ENCODE measurements around the gene PROSER2. TPM values are rescaled to one million over a fixed set of nuclear protein-coding genes. Genes with fewer than 3 reads are reported as not detected.

Gene PROSER2
- total RNA-seq, 1 experiment from 2014 or later = 10.6 TPM

DNA sequence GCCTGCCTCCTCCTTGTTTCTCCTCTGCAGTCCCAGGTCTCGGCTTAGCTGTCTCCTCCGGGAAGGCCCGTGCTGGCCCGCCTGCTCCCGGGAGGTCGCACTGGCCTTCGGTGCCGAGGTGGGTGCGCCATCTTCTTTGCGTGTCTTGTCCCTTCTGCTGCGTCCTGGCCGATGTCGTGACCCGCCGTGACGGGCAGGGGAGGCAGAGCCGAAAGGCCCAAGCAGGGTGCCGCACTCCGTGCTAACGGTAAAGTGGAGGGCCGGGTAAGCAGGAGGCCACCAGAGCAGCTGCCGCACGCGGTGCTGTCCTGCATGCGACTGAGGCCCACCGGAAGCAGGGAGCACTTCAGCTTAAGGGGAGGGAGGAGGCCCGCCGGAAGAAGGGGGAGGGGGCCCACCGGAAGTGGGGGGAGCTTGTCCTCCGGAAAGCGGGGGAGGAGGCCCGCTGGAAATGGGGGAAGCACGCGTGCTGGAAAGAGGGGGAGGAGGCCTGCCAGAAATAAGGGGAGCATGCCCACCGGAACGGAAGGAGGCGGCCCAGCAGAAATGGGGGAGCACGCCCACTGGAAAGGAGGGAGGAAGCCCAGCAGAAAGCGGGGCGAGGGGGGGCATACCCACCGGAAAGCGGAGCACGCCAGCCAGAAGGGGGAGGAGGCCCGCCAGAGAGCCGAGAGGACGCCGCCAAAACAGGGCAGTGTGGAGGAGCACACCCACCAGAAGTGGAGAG lies 71.4 kb downstream of the PROSER2 start:
- Histone ChIP-seq H3K27me3 (ENCODE audit: insufficient read depth, low read length) (no peaks in the 10 kb centered on the region), H3K56ac (ENCODE audit: insufficient read length, low read depth, low read length) (no peak overlapping the region), H2BK12ac (ENCODE audit: insufficient read length, low read depth, low read length) (no peak overlapping the region), H3K23me2 (ENCODE audit: insufficient read length, low read depth, low read length, poor library complexity, severe bottlenecking) (no peaks in the 10 kb centered on the region), H4K5ac (ENCODE audit: insufficient read length, low read depth, low read length) (no peak overlapping the region), H3K23ac (ENCODE audit: insufficient read length, low read depth, low read length) (no peak overlapping the region), H3K4me1 (ENCODE audit: insufficient read depth, low read length) (no peaks in the 10 kb centered on the region), H3K18ac (ENCODE audit: insufficient read length, low read depth, low read length) (no peak overlapping the region), H2AK5ac (ENCODE audit: insufficient read length, low read length) (no peak overlapping the region), H3K14ac (ENCODE audit: insufficient read depth, low read length) (no peak overlapping the region), H2AFZ (ENCODE audit: low read length) (no peak overlapping the region), H2BK15ac (ENCODE audit: low read depth, low read length) (no peak overlapping the region), H3T11ph (ENCODE audit: low read length) (no peak overlapping the region), H4K91ac (ENCODE audit: insufficient read length, low read depth, low read length) (no peak overlapping the region), H2BK120ac (ENCODE audit: low read depth, low read length, poor library complexity, severe bottlenecking) (no peak overlapping the region), H3K4me2 (ENCODE audit: insufficient read depth, insufficient read length, low read length) (no peak overlapping the region), H3K9me3 (ENCODE audit: control insufficient read depth, low read depth, low read length) (no peaks in the 10 kb centered on the region), H3K79me1 (ENCODE audit: insufficient read depth, low read depth, low read length, poor library complexity, severe bottlenecking) (no peaks in the 10 kb centered on the region), H2BK5ac (ENCODE audit: insufficient read length, low read length) (no peak overlapping the region), H3K27ac (ENCODE audit: insufficient read length, low read depth, low read length) (no peak overlapping the region), H3K79me2 (ENCODE audit: insufficient read depth, low read length) (no peaks in the 10 kb centered on the region), H3K9ac (ENCODE audit: extremely low read depth, insufficient read length, low read length) (no peak overlapping the region), H2BK20ac (ENCODE audit: low read depth, low read length, poor library complexity, severe bottlenecking) (no peak overlapping the region), H4K20me1 (ENCODE audit: control insufficient read depth, insufficient read depth, insufficient read length) (no peaks in the 10 kb centered on the region), H3K4ac (ENCODE audit: low read depth, low read length) (no peak overlapping the region), H4K8ac (replicated peaks; ENCODE audit: insufficient read length, low read depth, low read length) (no peak overlapping the region)
- WGBS (ENCODE audit: extremely low coverage, insufficient read length, low lambda C conversion rate) = no CpG with 5 or more reads among the region's 47 CpGs
- no peak overlapping the region for H3K27ac Mint-ChIP-seq
- peaks cover 0 to 10% of the 10 kb centered on the region in 2 experiments for H3K4me1 Mint-ChIP-seq
- TF ChIP-seq, protein P1, sequence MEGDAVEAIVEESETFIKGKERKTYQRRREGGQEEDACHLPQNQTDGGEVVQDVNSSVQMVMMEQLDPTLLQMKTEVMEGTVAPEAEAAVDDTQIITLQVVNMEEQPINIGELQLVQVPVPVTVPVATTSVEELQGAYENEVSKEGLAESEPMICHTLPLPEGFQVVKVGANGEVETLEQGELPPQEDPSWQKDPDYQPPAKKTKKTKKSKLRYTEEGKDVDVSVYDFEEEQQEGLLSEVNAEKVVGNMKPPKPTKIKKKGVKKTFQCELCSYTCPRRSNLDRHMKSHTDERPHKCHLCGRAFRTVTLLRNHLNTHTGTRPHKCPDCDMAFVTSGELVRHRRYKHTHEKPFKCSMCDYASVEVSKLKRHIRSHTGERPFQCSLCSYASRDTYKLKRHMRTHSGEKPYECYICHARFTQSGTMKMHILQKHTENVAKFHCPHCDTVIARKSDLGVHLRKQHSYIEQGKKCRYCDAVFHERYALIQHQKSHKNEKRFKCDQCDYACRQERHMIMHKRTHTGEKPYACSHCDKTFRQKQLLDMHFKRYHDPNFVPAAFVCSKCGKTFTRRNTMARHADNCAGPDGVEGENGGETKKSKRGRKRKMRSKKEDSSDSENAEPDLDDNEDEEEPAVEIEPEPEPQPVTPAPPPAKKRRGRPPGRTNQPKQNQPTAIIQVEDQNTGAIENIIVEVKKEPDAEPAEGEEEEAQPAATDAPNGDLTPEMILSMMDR (conservative IDR thresholded peaks at IDR 0.05) = no peak
- H3K9me3 Mint-ChIP-seq = no peaks in the 10 kb centered on the region; a peak in 1 of 5 replicates
- H3K27me3 Mint-ChIP-seq (ENCODE audit: low read depth) = no peaks in the 10 kb centered on the region
- DNase-seq = peak; percentile 29
- H3K36me3 Mint-ChIP-seq (ENCODE audit: insufficient read depth in 1 of 3, low read depth in 3 of 3) = no peaks in the 10 kb centered on the region
- H3K4me3 Mint-ChIP-seq = no peak overlapping the region
